SK-N-SH treated with all-trans-retinoic acid at 6 μM for 48 hours (cell line): Measurements from ENCODE around the gene GPR171.

Experiments
- ATAC-seq: fragments of 200-7000 bp; cut with Tn5 transposase; 3 replicates; pipeline ENCODE4 v1.9.1; 2020; ENCODE audit warnings: mild to moderate bottlenecking, moderate library complexity
- ARNTL ChIP-seq: fragments of 450-650 bp; formaldehyde crosslinking; IDR thresholded peaks from 2 replicates; pipeline ENCODE4 v1.5.0; 2020; ENCODE audit warnings: low read depth, mild to moderate bottlenecking, moderate library complexity, borderline replicate concordance
- BACH2 ChIP-seq: fragments of 250-450 bp; sonication (Bioruptor Pico); IDR thresholded peaks from 2 replicates; pipeline ENCODE4 v1.9.0; 2021; ENCODE audit warnings: mild to moderate bottlenecking, borderline replicate concordance
- CREB5 ChIP-seq: fragments of 250-450 bp; sonication (Bioruptor Pico); IDR thresholded peaks from 2 replicates; pipeline ENCODE4 v1.5.1; 2020; ENCODE audit warnings: low read depth, mild to moderate bottlenecking, moderate library complexity
- CSDC2 ChIP-seq: fragments of 250-450 bp; sonication (Bioruptor Pico); IDR thresholded peaks from 2 replicates; pipeline ENCODE4 v1.5.0; 2020; ENCODE audit warnings: mild to moderate bottlenecking, moderate library complexity
- CSRNP3 ChIP-seq: fragments of 250-450 bp; sonication (Bioruptor Pico); IDR thresholded peaks from 2 replicates; pipeline ENCODE4 v1.5.1; 2021; ENCODE audit warnings: mild to moderate bottlenecking, moderate library complexity
- ESRRG ChIP-seq: fragments of 250-450 bp; sonication (Bioruptor Pico); IDR thresholded peaks from 2 replicates; pipeline ENCODE4 v1.6.1; 2021; ENCODE audit warnings: mild to moderate bottlenecking
- GLIS3 ChIP-seq: fragments of 250-450 bp; sonication (Bioruptor Pico); IDR thresholded peaks from 2 replicates; pipeline ENCODE4 v1.5.0; 2020; ENCODE audit warnings: mild to moderate bottlenecking, moderate library complexity
- OSR1 ChIP-seq: fragments of 250-450 bp; sonication (Bioruptor Pico); IDR thresholded peaks from 2 replicates; pipeline ENCODE4 v1.8.0; 2022; ENCODE audit warnings: moderate library complexity, mild to moderate bottlenecking, inconsistent platforms
- PATZ1 ChIP-seq: fragments of 250-450 bp; sonication (Bioruptor Pico); IDR thresholded peaks from 2 replicates; pipeline ENCODE4 v1.8.0; 2020; ENCODE audit warnings: mild to moderate bottlenecking, moderate library complexity, borderline replicate concordance
- PPARA ChIP-seq: fragments of 250-450 bp; sonication (Bioruptor Pico); IDR thresholded peaks from 2 replicates; pipeline ENCODE4 v1.5.0; 2020; ENCODE audit warnings: mild to moderate bottlenecking, borderline replicate concordance
- RARB ChIP-seq: fragments of 250-450 bp; sonication (Bioruptor Pico); IDR thresholded peaks from 2 replicates; pipeline ENCODE4 v1.8.0; 2021; ENCODE audit warnings: mild to moderate bottlenecking, moderate library complexity
- SNAI2 ChIP-seq: fragments of 250-450 bp; sonication (Bioruptor Pico); IDR thresholded peaks from 2 replicates; pipeline ENCODE4 v1.5.0; 2020; ENCODE audit warnings: mild to moderate bottlenecking, moderate library complexity
- TCF4 ChIP-seq: fragments of 250-450 bp; sonication (Bioruptor Pico); IDR thresholded peaks from 2 replicates; pipeline ENCODE4 v1.8.0; 2021; ENCODE audit warnings: mild to moderate bottlenecking, moderate library complexity, borderline replicate concordance
- TOX ChIP-seq: fragments of 250-450 bp; sonication (Bioruptor Pico); IDR thresholded peaks from 2 replicates; pipeline ENCODE4 v1.8.0; 2021; ENCODE audit warnings: mild to moderate bottlenecking, moderate library complexity, borderline replicate concordance
- ZC3H10 ChIP-seq: fragments of 250-450 bp; sonication (Bioruptor Pico); IDR thresholded peaks from 2 replicates; pipeline ENCODE4 v1.5.1; 2021; ENCODE audit warnings: mild to moderate bottlenecking, moderate library complexity
- ZFP3 ChIP-seq: fragments of 250-450 bp; sonication (Bioruptor Pico); IDR thresholded peaks from 2 replicates; pipeline ENCODE4 v1.5.0; 2020; ENCODE audit warnings: mild to moderate bottlenecking, moderate library complexity
- ZFP30 ChIP-seq: fragments of 450-650 bp; formaldehyde crosslinking; IDR thresholded peaks from 2 replicates; pipeline ENCODE4 v1.5.0; 2022; ENCODE audit warnings: mild to moderate bottlenecking, moderate library complexity
- ZNF565 ChIP-seq: fragments of 450-650 bp; formaldehyde crosslinking; conservative IDR thresholded peaks from 2 replicates; pipeline ENCODE4 v1.5.0; 2020; ENCODE audit warnings: low read depth, mild to moderate bottlenecking, moderate library complexity
- ZNF70 ChIP-seq: fragments of 450-650 bp; formaldehyde crosslinking; IDR thresholded peaks from 2 replicates; pipeline ENCODE4 v1.5.0; 2020; ENCODE audit warnings: mild to moderate bottlenecking, moderate library complexity
- TF ChIP-seq, protein P1 (sequence below): fragments of 250-450 bp; sonication (Bioruptor Pico); IDR thresholded peaks from 2 replicates; pipeline ENCODE4 v1.8.0; 2021; ENCODE audit warnings: low read depth, mild to moderate bottlenecking, moderate library complexity, borderline replicate concordance
- TF ChIP-seq, protein P2 (sequence below): fragments of 250-450 bp; sonication (Bioruptor Pico); IDR thresholded peaks from 2 replicates; pipeline ENCODE4 v1.5.0; 2020; ENCODE audit warnings: mild to moderate bottlenecking, moderate library complexity

Gene GPR171

DNA sequence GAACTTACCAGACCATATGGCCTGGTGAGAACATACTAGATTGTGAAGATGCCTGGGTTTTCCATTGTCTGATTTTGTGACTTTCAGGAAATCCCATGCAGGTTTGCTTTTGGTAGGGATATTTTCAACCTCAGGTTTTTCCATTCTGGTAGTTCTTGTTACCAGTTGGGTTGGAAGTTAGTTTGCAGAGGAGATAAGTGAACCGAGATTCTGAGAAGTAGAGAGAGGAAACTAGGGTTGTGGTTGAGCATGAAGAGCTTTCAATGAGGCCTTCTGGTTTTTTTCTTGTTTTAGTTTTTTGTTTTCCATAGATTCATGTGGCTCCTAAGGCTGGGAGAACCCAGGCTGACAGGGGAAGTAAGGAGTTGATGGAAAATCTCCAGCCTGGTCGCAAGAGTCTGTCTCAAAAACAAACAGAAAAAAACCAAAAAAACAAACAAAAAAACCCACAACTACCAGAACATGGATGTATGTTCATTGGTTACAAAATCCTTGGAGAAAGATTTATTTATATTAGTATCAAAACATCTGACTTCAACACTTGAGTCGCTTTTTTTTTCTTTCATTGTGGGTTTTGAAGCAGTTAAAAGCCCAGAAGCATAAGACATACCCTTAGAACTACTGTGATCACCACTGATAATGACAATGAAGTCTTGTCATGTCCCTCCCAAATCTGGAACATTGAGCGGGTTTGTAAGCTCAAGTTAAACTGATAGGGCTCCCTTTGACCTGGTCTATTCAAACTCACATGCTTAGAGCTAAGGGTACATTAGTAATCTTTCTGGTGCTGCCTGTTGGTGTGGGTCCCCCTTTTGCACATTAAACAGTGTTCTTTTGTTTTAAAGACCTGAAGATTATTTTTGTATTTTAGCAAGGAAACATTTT lies 3.2 kb downstream of the GPR171 start:
- TF ChIP-seq OSR1 (CRISPR knock-in tag) (no peak), ZNF70 (CRISPR knock-in tag) (no peak), BACH2 (CRISPR knock-in tag) (no peak), ARNTL (CRISPR knock-in tag) (no peak)
- no peak for ATAC-seq

- no peak for ATAC-seq
- TF ChIP-seq ARNTL (CRISPR knock-in tag), result no peak
- TF ChIP-seq, protein P1, sequence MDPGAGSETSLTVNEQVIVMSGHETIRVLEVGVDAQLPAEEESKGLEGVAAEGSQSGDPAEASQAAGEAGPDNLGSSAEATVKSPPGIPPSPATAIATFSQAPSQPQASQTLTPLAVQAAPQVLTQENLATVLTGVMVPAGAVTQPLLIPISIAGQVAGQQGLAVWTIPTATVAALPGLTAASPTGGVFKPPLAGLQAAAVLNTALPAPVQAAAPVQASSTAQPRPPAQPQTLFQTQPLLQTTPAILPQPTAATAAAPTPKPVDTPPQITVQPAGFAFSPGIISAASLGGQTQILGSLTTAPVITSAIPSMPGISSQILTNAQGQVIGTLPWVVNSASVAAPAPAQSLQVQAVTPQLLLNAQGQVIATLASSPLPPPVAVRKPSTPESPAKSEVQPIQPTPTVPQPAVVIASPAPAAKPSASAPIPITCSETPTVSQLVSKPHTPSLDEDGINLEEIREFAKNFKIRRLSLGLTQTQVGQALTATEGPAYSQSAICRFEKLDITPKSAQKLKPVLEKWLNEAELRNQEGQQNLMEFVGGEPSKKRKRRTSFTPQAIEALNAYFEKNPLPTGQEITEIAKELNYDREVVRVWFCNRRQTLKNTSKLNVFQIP (CRISPR knock-in tag), result no peak
- no peak for TF ChIP-seq PPARA (CRISPR knock-in tag)
- TF ChIP-seq, protein P2, sequence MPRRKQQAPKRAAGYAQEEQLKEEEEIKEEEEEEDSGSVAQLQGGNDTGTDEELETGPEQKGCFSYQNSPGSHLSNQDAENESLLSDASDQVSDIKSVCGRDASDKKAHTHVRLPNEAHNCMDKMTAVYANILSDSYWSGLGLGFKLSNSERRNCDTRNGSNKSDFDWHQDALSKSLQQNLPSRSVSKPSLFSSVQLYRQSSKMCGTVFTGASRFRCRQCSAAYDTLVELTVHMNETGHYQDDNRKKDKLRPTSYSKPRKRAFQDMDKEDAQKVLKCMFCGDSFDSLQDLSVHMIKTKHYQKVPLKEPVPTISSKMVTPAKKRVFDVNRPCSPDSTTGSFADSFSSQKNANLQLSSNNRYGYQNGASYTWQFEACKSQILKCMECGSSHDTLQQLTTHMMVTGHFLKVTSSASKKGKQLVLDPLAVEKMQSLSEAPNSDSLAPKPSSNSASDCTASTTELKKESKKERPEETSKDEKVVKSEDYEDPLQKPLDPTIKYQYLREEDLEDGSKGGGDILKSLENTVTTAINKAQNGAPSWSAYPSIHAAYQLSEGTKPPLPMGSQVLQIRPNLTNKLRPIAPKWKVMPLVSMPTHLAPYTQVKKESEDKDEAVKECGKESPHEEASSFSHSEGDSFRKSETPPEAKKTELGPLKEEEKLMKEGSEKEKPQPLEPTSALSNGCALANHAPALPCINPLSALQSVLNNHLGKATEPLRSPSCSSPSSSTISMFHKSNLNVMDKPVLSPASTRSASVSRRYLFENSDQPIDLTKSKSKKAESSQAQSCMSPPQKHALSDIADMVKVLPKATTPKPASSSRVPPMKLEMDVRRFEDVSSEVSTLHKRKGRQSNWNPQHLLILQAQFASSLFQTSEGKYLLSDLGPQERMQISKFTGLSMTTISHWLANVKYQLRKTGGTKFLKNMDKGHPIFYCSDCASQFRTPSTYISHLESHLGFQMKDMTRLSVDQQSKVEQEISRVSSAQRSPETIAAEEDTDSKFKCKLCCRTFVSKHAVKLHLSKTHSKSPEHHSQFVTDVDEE (CRISPR knock-in tag), result no peak
- no peak for TF ChIP-seq ZC3H10 (CRISPR knock-in tag)
- no peak for TF ChIP-seq CSDC2 (CRISPR knock-in tag)
- TF ChIP-seq CSRNP3, result no peak
- TF ChIP-seq TOX (CRISPR knock-in tag), result no peak
- TF ChIP-seq SNAI2 (CRISPR knock-in tag), result no peak
- no peak for TF ChIP-seq CREB5 (CRISPR knock-in tag)
- TF ChIP-seq PATZ1 (CRISPR knock-in tag), result no peak
- TF ChIP-seq ZFP30 (CRISPR knock-in tag), result no peak
- TF ChIP-seq ZFP3, result no peak
- TF ChIP-seq GLIS3 (CRISPR knock-in tag), result no peak
- no peak for TF ChIP-seq BACH2 (CRISPR knock-in tag)
- TF ChIP-seq ZNF565 (CRISPR knock-in tag), result no peak
Observed at GRCh38 chr3:151198849-151199248, 4.2 kb downstream of the GPR171 start.

DNA sequence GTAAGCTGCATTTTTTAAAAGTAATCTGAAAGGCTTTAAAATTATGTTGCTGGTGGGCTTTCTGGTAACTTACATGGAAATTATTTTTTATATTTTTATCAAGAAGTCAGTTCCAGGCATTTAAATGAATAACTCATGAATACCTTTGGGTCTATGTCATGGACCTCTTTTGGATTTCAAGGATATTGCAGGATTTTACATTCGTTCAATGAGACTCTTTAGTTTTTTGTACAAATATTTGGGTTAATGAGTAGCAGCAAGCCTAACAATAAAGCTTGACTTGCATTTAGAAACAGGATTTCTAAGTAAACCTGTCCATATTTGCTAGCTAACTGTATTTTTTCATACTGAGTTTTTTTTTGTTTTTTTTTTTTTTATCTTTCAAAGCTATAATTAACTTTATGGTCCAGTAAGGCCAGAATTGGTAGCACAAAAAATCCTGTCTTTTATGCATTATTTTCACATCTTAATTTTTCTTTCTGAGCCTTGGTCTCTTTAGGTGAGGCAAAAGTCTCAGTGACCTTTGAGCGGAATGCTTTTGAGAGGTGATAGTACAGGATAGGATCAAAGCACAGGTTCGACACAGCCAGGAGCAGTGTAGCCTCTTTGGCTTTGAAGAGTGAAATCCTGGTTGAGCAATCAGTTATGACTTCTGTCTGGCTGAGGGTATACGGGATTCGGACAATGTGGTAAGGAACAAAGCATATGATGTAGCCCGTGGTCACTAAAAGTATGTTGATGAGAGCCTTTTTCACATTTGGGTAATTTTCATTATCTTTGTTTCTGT lies 4.8 kb downstream of the GPR171 start:
- no peak for ATAC-seq
- no peak for TF ChIP-seq ZNF70 (CRISPR knock-in tag)
- TF ChIP-seq, protein P2 (CRISPR knock-in tag), result no peak
- TF ChIP-seq PPARA (CRISPR knock-in tag), result no peak
- no peak for TF ChIP-seq TCF4 (CRISPR knock-in tag)
- TF ChIP-seq ZC3H10 (CRISPR knock-in tag), result no peak
- no peak for TF ChIP-seq ESRRG (CRISPR knock-in tag)
- no peak for TF ChIP-seq PATZ1 (CRISPR knock-in tag)
- TF ChIP-seq RARB (CRISPR knock-in tag), result no peak
- TF ChIP-seq OSR1 (CRISPR knock-in tag), result no peak
- TF ChIP-seq CSDC2 (CRISPR knock-in tag), result no peak
- TF ChIP-seq ZFP3, result no peak
